Upper lobe of right lung (tissue), 1 donor: ENCODE measurements around the gene MYO1E. TPM values are rescaled to one million over a fixed set of nuclear protein-coding genes. Genes with fewer than 3 reads are reported as not detected.
"Not testable (repeated sequence)": the region's sequence is repeated elsewhere in the genome, so short reads cannot be mapped to it uniquely, and the experiment has no call there.

Experiments used
- ATAC-seq: fragments of 200-7000 bp; cut with Tn5 transposase; one replicate; pipeline ENCODE4 v1.9.1; 2020; ENCODE audit warnings: mild to moderate bottlenecking, moderate library complexity
- DNase-seq: peaks from one replicate; pipeline ENCODE4 v3.0.0-alpha.2; 2020
- H3K27ac ChIP-seq: fragments of 200-600 bp; one replicate; pipeline ENCODE4 v1.8.0; 2022
- H3K27me3 ChIP-seq: fragments of 200-600 bp; one replicate; pipeline ENCODE4 v1.8.0; 2022; ENCODE audit warnings: mild to moderate bottlenecking
- H3K36me3 ChIP-seq: fragments of 200-600 bp; one replicate; pipeline ENCODE4 v1.8.0; 2022
- H3K4me1 ChIP-seq: fragments of 200-600 bp; one replicate; pipeline ENCODE4 v1.8.0; 2022
- H3K4me3 ChIP-seq: fragments of 200-600 bp; one replicate; pipeline ENCODE4 v1.8.0; 2022; ENCODE audit warnings: mild to moderate bottlenecking
- H3K9me3 ChIP-seq: fragments of 200-600 bp; one replicate; pipeline ENCODE4 v1.8.0; 2022
- CTCF ChIP-seq: fragments of 200-600 bp; IDR thresholded peaks from one replicate; pipeline ENCODE4 v1.8.0; 2022; ENCODE audit warnings: antibody characterized with exemption
- intact Hi-C: fragments of 100-400 bp; cut with DNase I; formaldehyde crosslinking; loops from one replicate; pipeline ENCODE4 v1.11.0; 2022
- total RNA-seq: library from RNA; stranded (reverse); fragmentation: NEBNext Ultra II Directional; extraction: Animal tissue kit (Norgen Biotek cat#: 25700); gene quantifications from one replicate; pipeline ENCODE4 v1.2.1, GENCODE V29; 2021
- donor health status: DM: no; HTN: yes; CAD: no; lungs with severe emphysema.

The MYO1E gene
- total RNA-seq, 1 donor from 2014 or later, result 98.4 TPM

- no peak for DNase-seq
- Histone ChIP-seq H3K9me3 (no peaks in the 10 kb centered on the region), H3K4me3 (no peak overlapping the region), H3K4me1 (no peaks in the 10 kb centered on the region), H3K36me3 (no peaks in the 10 kb centered on the region), H3K27me3 (no peaks in the 10 kb centered on the region), H3K27ac (no peak overlapping the region)
- ATAC-seq, result no peak
- intact Hi-C loops, result no loop called here
- TF ChIP-seq CTCF, result no peak
Observed at GRCh38 chr15:59339252-59339672, 33.4 kb downstream of the MYO1E start.

GRCh38 chr15:59338414-59338813 lies 34.3 kb downstream of the MYO1E start:
- intact Hi-C loops, result no loop called here
- ATAC-seq (no peak), DNase-seq (no peak)
- Histone ChIP-seq H3K36me3 (no peaks in the 10 kb centered on the region), H3K9me3 (no peaks in the 10 kb centered on the region), H3K27ac (no peak overlapping the region), H3K27me3 (no peaks in the 10 kb centered on the region), H3K4me1 (peaks cover 5% of the 10 kb centered on the region), H3K4me3 (no peak overlapping the region)
- no peak for TF ChIP-seq CTCF

GRCh38 chr15:59336725-59337124 lies 35.9 kb downstream of the MYO1E start:
- intact Hi-C loops, H3K27me3 ChIP-seq, ATAC-seq, H3K27ac ChIP-seq, H3K9me3 ChIP-seq, H3K4me1 ChIP-seq, H3K36me3 ChIP-seq, H3K4me3 ChIP-seq, DNase-seq: not testable (repeated sequence)

GRCh38 chr15:59335207-59335786 lies 37.4 kb downstream of the MYO1E start:
- TF ChIP-seq CTCF, result no peak
- H3K27me3 ChIP-seq, result no peaks in the 10 kb centered on the region
- ATAC-seq (no peak), DNase-seq (no peak)
- no peak overlapping the region for H3K27ac ChIP-seq
- no peaks in the 10 kb centered on the region for H3K36me3 ChIP-seq
- peaks cover 14% of the 10 kb centered on the region for H3K4me1 ChIP-seq
- no peak overlapping the region for H3K4me3 ChIP-seq
- no peaks in the 10 kb centered on the region for H3K9me3 ChIP-seq
- intact Hi-C loops, result no loop called here

- ATAC-seq (no peak), DNase-seq (no peak)
- intact Hi-C loops, result no loop called here
- Histone ChIP-seq H3K36me3 (no peaks in the 10 kb centered on the region), H3K4me1 (peaks cover 26% of the 10 kb centered on the region), H3K27ac (no peak overlapping the region), H3K4me3 (no peak overlapping the region), H3K27me3 (no peaks in the 10 kb centered on the region), H3K9me3 (no peaks in the 10 kb centered on the region)
- TF ChIP-seq CTCF, result no peak
Observed at GRCh38 chr15:59334076-59334415, 38.6 kb downstream of the MYO1E start.

- no peak overlapping the region for H3K27ac ChIP-seq
- H3K36me3 ChIP-seq, result no peaks in the 10 kb centered on the region
- no peak overlapping the region for H3K4me3 ChIP-seq
- no peaks in the 10 kb centered on the region for H3K27me3 ChIP-seq
- DNase-seq, result no peak
- H3K9me3 ChIP-seq, result no peaks in the 10 kb centered on the region
- no peak for TF ChIP-seq CTCF
- intact Hi-C loops, result no loop called here
- H3K4me1 ChIP-seq, result peaks cover 28% of the 10 kb centered on the region
- ATAC-seq, result peak; percentile 53
Observed at GRCh38 chr15:59333401-59334075, 39.1 kb downstream of the MYO1E start.
